ENCODE data around the gene SYNGR2. TPM values are rescaled to one million over a fixed set of nuclear protein-coding genes. Genes with fewer than 3 reads are reported as not detected.

Gene SYNGR2
- total and polyA plus RNA-seq, 8 donors = 28.6 to 219 (median 56.6) TPM

DNA sequence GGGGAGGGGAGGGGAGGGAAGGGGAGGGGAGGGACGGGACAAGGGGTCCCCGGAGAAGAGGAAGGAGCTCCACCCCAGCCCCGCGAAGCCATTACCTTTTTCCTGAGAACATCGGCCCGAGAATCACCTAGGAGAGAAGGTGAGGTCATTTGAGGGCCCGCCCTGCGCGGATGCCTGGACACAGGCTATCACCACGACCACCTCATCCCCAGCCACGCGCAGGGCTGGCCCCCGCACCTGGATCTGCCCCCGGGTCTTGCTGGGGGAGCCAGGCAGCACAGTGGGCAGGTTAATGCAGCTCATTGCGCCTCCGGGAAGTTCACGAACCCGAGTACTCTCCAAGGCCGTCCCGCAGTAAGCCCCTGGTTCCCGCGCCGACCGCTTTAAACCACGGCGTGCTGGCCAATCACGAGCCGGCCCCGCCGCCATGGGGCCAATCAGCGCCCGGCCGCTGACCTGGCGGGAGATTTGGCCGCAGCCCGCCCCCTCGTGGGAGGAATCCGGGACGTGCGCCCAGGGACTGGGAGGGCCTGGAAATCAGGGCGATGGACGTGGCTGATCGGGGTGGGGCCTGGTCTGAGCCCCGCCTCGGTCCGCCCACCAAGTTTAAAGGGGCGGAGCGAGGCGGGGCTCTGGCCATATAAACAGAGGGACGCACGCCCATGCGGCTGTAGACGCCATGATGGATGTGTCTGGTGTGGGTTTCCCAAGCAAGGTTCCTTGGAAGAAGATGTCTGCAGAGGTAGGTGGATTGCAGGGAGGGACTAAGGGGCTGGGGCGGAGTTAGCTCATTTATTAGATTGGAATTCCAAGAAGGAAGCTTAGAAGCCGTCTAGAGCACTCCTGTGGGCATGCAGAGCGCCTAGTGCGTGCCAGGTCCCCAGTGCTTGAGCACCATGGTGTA lies 18.6 kb downstream of the SYNGR2 start, which contains the start of the genes AFMID and TK1:
TSS of gene AFMID (plus strand) at position 671 of the 904 bp plus-strand sequence. CDS start at position 680, 9 bp downstream.
TSS of gene TK1 (minus strand) at position 361 of the 904 bp plus-strand sequence. CDS start at position 303, 58 bp downstream.
- intact Hi-C loops (cut with DNase I; ENCODE audit: low total_unique reads) = no loop called here

GRCh38 chr17:78196716-78197115 lies 28.3 kb downstream of the SYNGR2 start:
- no peaks in the 10 kb centered on the region for H3K9me3 ChIP-seq
- 63 to 90% (median 88%) methylated on average over 5 of the region's 5 CpGs for WGBS, 5 donors
- H3K27me3 ChIP-seq = no peaks in the 10 kb centered on the region
- no peak for DNase-seq
- H3K27ac ChIP-seq = peak overlapping the region in 1 of 5 donors; percentile 85
- no peak for TF ChIP-seq CTCF (IDR thresholded peaks at IDR 0.05)
- no peak for TF ChIP-seq POLR2A (IDR thresholded peaks at IDR 0.05)
- TF ChIP-seq POLR2AphosphoS5 (IDR thresholded peaks at IDR 0.05) = no peak
- TF ChIP-seq EP300 (IDR thresholded peaks at IDR 0.05) = no peak
- no peak overlapping the region for H3K4me3 ChIP-seq
- peaks cover 6 to 62% (median 55%) of the 10 kb centered on the region in 4 donors for H3K36me3 ChIP-seq
- H3K4me1 ChIP-seq = peaks cover 6 to 21% (median 15%) of the 10 kb centered on the region in 4 donors
- intact Hi-C loops (cut with DNase I; ENCODE audit: low total_unique reads) = no loop called here

More for the DNA sequence above, 18.6 kb downstream of the SYNGR2 start, which contains the start of the genes AFMID and TK1:
- peak within 1 kb of the TSS; percentile 45 to 53 (median 50) for H3K4me3 ChIP-seq
- 3 to 8% (median 4%) methylated on average over 25 to 57 of the region's 57 CpGs for WGBS, 5 donors
- DNase-seq = peak; percentile 99
- H3K4me1 ChIP-seq = peaks cover 48 to 77% (median 59%) of the 10 kb centered on the region in 4 donors
- no peaks in the 10 kb centered on the region for H3K9me3 ChIP-seq
- no peaks in the 10 kb centered on the region for H3K27me3 ChIP-seq
- peaks cover 8 to 18% (median 16%) of the 10 kb centered on the region in 4 donors for H3K36me3 ChIP-seq
- TF ChIP-seq CTCF (IDR thresholded peaks at IDR 0.05) (peak in 5 of 7 experiments; percentile 67 to 95 (median 84)), EP300 (IDR thresholded peaks at IDR 0.05) (no peak), POLR2AphosphoS5 (IDR thresholded peaks at IDR 0.05) (peak; percentile 15 to 92 (median 84))
- peak within 1 kb of the TSS; percentile 76 to 85 (median 83) for H3K27ac ChIP-seq

GRCh38 chr17:78197147-78197832 lies 28.9 kb downstream of the SYNGR2 start:
- peaks cover 6 to 56% (median 51%) of the 10 kb centered on the region in 4 donors for H3K36me3 ChIP-seq
- H3K27ac ChIP-seq = peak overlapping the region in 4 of 5 donors; percentile 85 to 93 (median 87)
- peaks cover 6 to 21% (median 15%) of the 10 kb centered on the region in 4 donors for H3K4me1 ChIP-seq
- H3K4me3 ChIP-seq = no peak overlapping the region
- no peak for TF ChIP-seq POLR2A (IDR thresholded peaks at IDR 0.05)
- no peak for TF ChIP-seq CTCF (IDR thresholded peaks at IDR 0.05)
- no peak for TF ChIP-seq POLR2AphosphoS5 (IDR thresholded peaks at IDR 0.05)
- TF ChIP-seq EP300 (IDR thresholded peaks at IDR 0.05) = no peak
- no peaks in the 10 kb centered on the region for H3K9me3 ChIP-seq
- DNase-seq = no peak
- WGBS, 5 donors = 73 to 83% (median 81%) methylated on average over 9 of the region's 9 CpGs
- intact Hi-C loops (cut with DNase I; ENCODE audit: low total_unique reads) = no loop called here
- H3K27me3 ChIP-seq = no peaks in the 10 kb centered on the region

- peaks cover 5 to 59% (median 56%) of the 10 kb centered on the region in 4 donors for H3K36me3 ChIP-seq
- peak overlapping the region in 3 of 5 donors; percentile 85 to 93 (median 86) for H3K27ac ChIP-seq
- intact Hi-C loops (cut with DNase I; ENCODE audit: low total_unique reads) = no loop called here
- DNase-seq = no peak
- WGBS, 5 donors = 82 to 90% (median 86%) methylated on average over 6 of the region's 6 CpGs
- peaks cover 6 to 21% (median 15%) of the 10 kb centered on the region in 4 donors for H3K4me1 ChIP-seq
- TF ChIP-seq POLR2A (IDR thresholded peaks at IDR 0.05) = no peak
- no peaks in the 10 kb centered on the region for H3K27me3 ChIP-seq
- H3K4me3 ChIP-seq = no peak overlapping the region
- H3K9me3 ChIP-seq = no peaks in the 10 kb centered on the region
These were observed 32.1 kb downstream of the SYNGR2 start for GRCh38 chr17:78200451-78200850.

Data from stomach (tissue), 9 donors.